H1 (cell line): ENCODE data around the gene ARID1B. TPM values are rescaled to one million over a fixed set of nuclear protein-coding genes. Genes with fewer than 3 reads are reported as not detected.

ENCODE experiments used
- ASH2L ChIP-seq: fragments of 200-600, 300-600 bp; sonication (generic); IDR thresholded peaks from one replicate; pipeline ENCODE4 v1.7.1; 2017; ENCODE audit warnings: low read length
- BRCA1 ChIP-seq: IDR thresholded peaks from 2 replicates; pipeline ENCODE4 v1.6.1; 2012; ENCODE audit warnings: low read depth, low read length, improper control_type of control experiment
- CEBPB ChIP-seq: IDR thresholded peaks from 2 replicates; pipeline ENCODE4 v1.6.1; 2012; ENCODE audit warnings: low read depth, low read length
- EGR1 ChIP-seq: IDR thresholded peaks from 2 replicates; pipeline ENCODE4 v1.6.1; 2011; ENCODE audit warnings: low read depth, low read length, borderline replicate concordance
- EP300 ChIP-seq, 2 experiments: IDR thresholded peaks; 1 replicate in 1 of 2; 2 replicates in 1 of 2; pipeline ENCODE4 v1.6.1; 2011 to 2012; ENCODE audit warnings: low read depth in 2 of 2, low read length in 2 of 2, mild to moderate bottlenecking in 2 of 2, borderline replicate concordance in 1 of 2, inconsistent platforms in 1 of 2, moderate library complexity in 1 of 2
- EZH2 ChIP-seq: fragments of 200-600 bp; sonication (generic); IDR thresholded peaks from 2 replicates; pipeline ENCODE4 v1.7.1; 2012; ENCODE audit warnings: low read depth, mild to moderate bottlenecking, moderate library complexity, low read length, inconsistent platforms; ENCODE audit not compliant: severe bottlenecking
- GABPA ChIP-seq: IDR thresholded peaks from 2 replicates; pipeline ENCODE4 v1.6.1; 2011; ENCODE audit warnings: mild to moderate bottlenecking, low read length, moderate library complexity, borderline replicate concordance; ENCODE audit not compliant: insufficient read depth
- GTF2F1 ChIP-seq: IDR thresholded peaks from 2 replicates; pipeline ENCODE4 v1.6.1; 2012; ENCODE audit warnings: low read depth, low read length, improper control_type of control experiment, borderline replicate concordance
- HDAC2 ChIP-seq, 2 experiments: fragments of 300-600 bp in 1 of 2; sonication (generic) in 1 of 2; IDR thresholded peaks; 2 replicates each; pipeline ENCODE4 v1.6.1; 2011 to 2012; ENCODE audit warnings: low read depth in 2 of 2, low read length in 2 of 2, mild to moderate bottlenecking in 2 of 2, moderate library complexity in 2 of 2, borderline replicate concordance in 1 of 2, inconsistent platforms in 1 of 2
- JUND ChIP-seq: IDR thresholded peaks from 2 replicates; pipeline ENCODE4 v1.6.1; 2011; ENCODE audit warnings: mild to moderate bottlenecking, improper control_type of control experiment, low read length
- MAFK ChIP-seq: IDR thresholded peaks from 2 replicates; pipeline ENCODE4 v1.6.1; 2012; ENCODE audit warnings: low read depth, mild to moderate bottlenecking, improper control_type of control experiment, low read length
- NRF1 ChIP-seq: IDR thresholded peaks from 2 replicates; pipeline ENCODE4 v1.6.1; 2011; ENCODE audit warnings: mild to moderate bottlenecking, low read depth, low read length, improper control_type of control experiment
- PHF8 ChIP-seq: fragments of 200-600 bp; sonication (generic); conservative IDR thresholded peaks from 2 replicates; pipeline ENCODE4 v1.7.1; 2012; ENCODE audit warnings: low read depth, mild to moderate bottlenecking, inconsistent platforms, low read length, moderate library complexity
- RAD21 ChIP-seq, 2 experiments: IDR thresholded peaks in 1 of 2; conservative IDR thresholded peaks in 1 of 2; 2 replicates each; pipeline ENCODE4 v1.6.1; 2011; ENCODE audit warnings: low read depth in 2 of 2, low read length in 2 of 2, improper control_type of control experiment in 1 of 2, inconsistent platforms in 1 of 2, mild to moderate bottlenecking in 1 of 2, moderate library complexity in 1 of 2
- RFX5 ChIP-seq: IDR thresholded peaks from 2 replicates; pipeline ENCODE4 v1.6.1; 2011; ENCODE audit warnings: low read depth, low read length, improper control_type of control experiment, borderline replicate concordance
- SAP30 ChIP-seq: fragments of 300-600 bp; sonication (generic); IDR thresholded peaks from 2 replicates; pipeline ENCODE4 v1.7.1; 2012; ENCODE audit warnings: low read length, moderate library complexity, mild to moderate bottlenecking, inconsistent platforms; ENCODE audit not compliant: insufficient read depth, insufficient replicate concordance
- SIRT6 ChIP-seq: IDR thresholded peaks from one replicate; pipeline ENCODE4 v1.7.1; 2012; ENCODE audit warnings: low read length, inconsistent platforms
- SIX5 ChIP-seq: IDR thresholded peaks from 2 replicates; pipeline ENCODE4 v1.6.1; 2011; ENCODE audit warnings: mild to moderate bottlenecking, low read depth, low read length
- SP2 ChIP-seq: IDR thresholded peaks from 2 replicates; pipeline ENCODE4 v1.6.1; 2012; ENCODE audit warnings: mild to moderate bottlenecking, low read length, inconsistent platforms
- polyA plus RNA-seq, 7 experiments: library from polyadenylated mRNA; depleted of rRNA in 3 of 7; stranded (reverse) in 5 of 7; unstranded in 2 of 7; fragments of >200 nt in 5 of 7; fragments of 200-250 nt in 2 of 7; gene quantifications; 1 replicate in 5 of 7; 2 replicates in 1 of 7; 4 replicates in 1 of 7; pipeline versions ENCODE4 v1.2.1 to v1.2.3, GENCODE V29; 2011 to 2013; ENCODE audit warnings: missing spikeins in 2 of 7, mixed read lengths in 2 of 7
- total RNA-seq: library from RNA; stranded (reverse); fragmentation: NEBNext Ultra II Directional; extraction: Animal tissue kit (Norgen Biotek cat#: 25700); gene quantifications from 2 replicates; pipeline ENCODE4 v1.2.1, GENCODE V29; 2021
- TF ChIP-seq, protein P1 (sequence below): IDR thresholded peaks from 2 replicates; pipeline ENCODE4 v1.6.1; 2012; ENCODE audit warnings: inconsistent platforms

Gene ARID1B
- total and polyA plus RNA-seq, 2 of the 8 experiments (the other 6 are each of a cell fraction or from before 2014, with no cell fraction given) = 24.3 to 70.3 TPM

GRCh38 chr6:156779206-156780094 lies 2.3 kb downstream of the ARID1B start (continued):
- TF ChIP-seq SP2 (no peak), EP300 (IDR thresholded peaks at IDR 0.05; ENCODE audit: borderline replicate concordance in 1 of 2, low read depth in 2 of 2, low read length in 2 of 2) (no peak), MAFK (no peak), RAD21 (IDR thresholded peaks at IDR 0.05 in 1 of 2, conservative IDR thresholded peaks at IDR 0.05 in 1 of 2; ENCODE audit: low read depth in 2 of 2, low read length in 2 of 2) (0 out of 4 replicates have a peak, but pooled peaks of 1 of the 2 experiments have one; percentile 0), ASH2L (peak; percentile 38), PHF8 (peak; percentile 12; the same call in 1 of the 2 replicates), NRF1 (no peak), RFX5 (no peak), CEBPB (no peak), SIRT6 (no peak), EZH2 (no peak), BRCA1 (no peak), HDAC2 (IDR thresholded peaks at IDR 0.05; ENCODE audit: borderline replicate concordance in 1 of 2, low read depth in 2 of 2, low read length in 2 of 2) (no peak), EGR1 (peak; percentile 22; the same call in 1 of the 2 replicates), SAP30 (no peak), JUND (no peak), SIX5 (no peak), GTF2F1 (no peak), GABPA (no peak)
- TF ChIP-seq, protein P1, sequence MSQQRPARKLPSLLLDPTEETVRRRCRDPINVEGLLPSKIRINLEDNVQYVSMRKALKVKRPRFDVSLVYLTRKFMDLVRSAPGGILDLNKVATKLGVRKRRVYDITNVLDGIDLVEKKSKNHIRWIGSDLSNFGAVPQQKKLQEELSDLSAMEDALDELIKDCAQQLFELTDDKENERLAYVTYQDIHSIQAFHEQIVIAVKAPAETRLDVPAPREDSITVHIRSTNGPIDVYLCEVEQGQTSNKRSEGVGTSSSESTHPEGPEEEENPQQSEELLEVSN = peak; percentile 59
